GM12878 (cell line): Measurements from ENCODE around the gene GBX1. TPM values are rescaled to one million over a fixed set of nuclear protein-coding genes. Genes with fewer than 3 reads are reported as not detected.

Experiments used
- ATF3 ChIP-seq: IDR thresholded peaks from 2 replicates; pipeline ENCODE4 v1.6.1; 2011; ENCODE audit warnings: low read depth, mild to moderate bottlenecking, low read length, moderate library complexity, borderline replicate concordance; ENCODE audit errors: extremely low read depth
- CREM ChIP-seq: IDR thresholded peaks from 2 replicates; pipeline ENCODE4 v1.6.1; 2014; ENCODE audit warnings: antibody characterized with exemption, low read depth
- EED ChIP-seq: sonication (generic); IDR thresholded peaks from 2 replicates; pipeline ENCODE4 v1.6.1; 2016; ENCODE audit warnings: antibody characterized with exemption, low read depth
- HDAC2 ChIP-seq: fragments of 200-600 bp; sonication (generic); IDR thresholded peaks from 2 replicates; pipeline ENCODE4 v1.6.1; 2017
- IKZF1 ChIP-seq: fragments of 450-650 bp; conservative IDR thresholded peaks from 2 replicates; pipeline ENCODE4 v1.6.1; 2017; ENCODE audit warnings: antibody characterized with exemption, mild to moderate bottlenecking
- KLF5 ChIP-seq: fragments of 450-650 bp; IDR thresholded peaks from 2 replicates; pipeline ENCODE4 v1.6.1; 2014; ENCODE audit warnings: mild to moderate bottlenecking; ENCODE audit not compliant: partially characterized antibody
- NBN ChIP-seq: fragments of 450-650 bp; IDR thresholded peaks from 2 replicates; pipeline ENCODE4 v1.6.1; 2016
- RUNX3 ChIP-seq: IDR thresholded peaks from 2 replicates; pipeline ENCODE4 v1.6.1; 2012; ENCODE audit warnings: low read length, inconsistent platforms
- SMARCA5 ChIP-seq: fragments of 450-650 bp; IDR thresholded peaks from 2 replicates; pipeline ENCODE4 v1.6.1; 2017; ENCODE audit warnings: mild to moderate bottlenecking
- YY1 ChIP-seq: IDR thresholded peaks from 2 replicates; pipeline ENCODE4 v1.6.1; 2011; ENCODE audit warnings: low read depth, mild to moderate bottlenecking, low read length
- ZNF217 ChIP-seq: fragments of 450-650 bp; IDR thresholded peaks from 2 replicates; pipeline ENCODE4 v1.6.1; 2017; ENCODE audit warnings: antibody characterized with exemption, mild to moderate bottlenecking
- ZNF592 ChIP-seq: fragments of 450-650 bp; IDR thresholded peaks from 2 replicates; pipeline ENCODE4 v1.6.1; 2017; ENCODE audit warnings: mild to moderate bottlenecking, moderate library complexity
- ZSCAN29 ChIP-seq: fragments of 450-650 bp; IDR thresholded peaks from 2 replicates; pipeline ENCODE4 v1.6.1; 2017; ENCODE audit warnings: mild to moderate bottlenecking, moderate library complexity
- polyA plus RNA-seq, 11 experiments: library from polyadenylated mRNA; depleted of rRNA in 4 of 11; unstranded in 6 of 11; stranded (reverse) in 5 of 11; fragments of >200 nt; fragmentation: Nextera tagmentation in 4 of 11; fragmentation: Illumina TruSeq in 1 of 11; extraction: Ambion mirVana in 4 of 11; extraction: Trizol in 1 of 11; gene quantifications; 1 replicate in 1 of 11; 2 replicates in 10 of 11; pipeline versions ENCODE4 v1.2.1 to v1.2.3, GENCODE V29; 2011 to 2016; ENCODE audit warnings: inconsistent platforms in 2 of 11, missing spikeins in 2 of 11, low read depth in 1 of 11
- total RNA-seq, 4 experiments: library from RNA; depleted of rRNA in 3 of 4; stranded (reverse); fragments of >200 nt in 3 of 4; fragmentation: Illumina TruSeq in 1 of 4; extraction: Trizol in 1 of 4; gene quantifications; 2 replicates each; pipeline versions ENCODE4 v1.2.1 to v1.2.3, GENCODE V29; 2013 to 2021
- TF ChIP-seq, protein P1 (sequence below): fragments of 450-650 bp; IDR thresholded peaks from 2 replicates; pipeline ENCODE4 v1.6.1; 2017; ENCODE audit warnings: low read depth, mild to moderate bottlenecking, moderate library complexity

The GBX1 gene
- total and polyA plus RNA-seq, 10 of the 15 experiments (the other 5 are each of a cell fraction or from before 2014, with no cell fraction given): not detected

DNA sequence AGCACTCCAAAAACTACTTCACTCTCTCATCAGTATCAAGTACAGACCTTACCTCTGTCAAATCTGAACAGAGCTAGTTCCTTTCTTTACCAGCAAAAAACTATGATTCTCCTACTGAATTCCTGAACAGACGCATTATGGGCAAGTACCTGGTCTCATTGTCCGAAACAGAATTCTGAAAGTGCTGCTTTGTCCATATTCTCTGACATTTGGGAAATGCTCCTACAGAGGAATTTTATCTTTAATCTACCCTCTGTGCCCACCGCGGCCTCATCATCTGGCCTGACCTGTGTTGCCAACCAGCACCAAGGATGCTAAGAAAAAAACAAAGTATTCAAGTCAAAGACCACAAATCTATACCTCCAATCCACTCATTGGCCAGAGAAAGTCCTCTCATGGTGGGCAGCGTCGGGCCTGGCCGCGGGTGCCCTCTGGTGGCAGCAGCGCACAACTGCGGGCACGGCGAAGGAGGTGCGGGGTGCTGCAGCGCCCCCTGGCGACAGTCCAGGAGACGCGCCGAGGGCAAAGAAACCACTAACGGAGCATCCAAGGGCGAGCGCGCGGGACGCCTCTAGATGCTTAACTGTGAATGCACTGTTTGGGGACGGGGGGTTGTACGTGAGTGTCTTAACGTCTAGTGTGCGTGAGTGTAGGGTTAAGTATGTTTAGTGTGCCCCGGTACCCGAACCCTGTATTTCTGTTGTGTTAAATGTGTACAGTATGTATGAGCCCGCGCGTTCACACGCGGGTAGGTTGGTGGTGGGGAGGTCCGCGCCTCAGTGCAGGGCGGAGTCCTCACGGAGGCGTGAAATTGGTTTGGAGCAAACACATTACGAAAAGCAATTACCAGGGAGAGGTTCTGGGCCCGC is 5.0 kb upstream of the GBX1 start (continued):
- TF ChIP-seq ZNF592: peak; percentile 87
- no peak for TF ChIP-seq HDAC2
- TF ChIP-seq, protein P1, sequence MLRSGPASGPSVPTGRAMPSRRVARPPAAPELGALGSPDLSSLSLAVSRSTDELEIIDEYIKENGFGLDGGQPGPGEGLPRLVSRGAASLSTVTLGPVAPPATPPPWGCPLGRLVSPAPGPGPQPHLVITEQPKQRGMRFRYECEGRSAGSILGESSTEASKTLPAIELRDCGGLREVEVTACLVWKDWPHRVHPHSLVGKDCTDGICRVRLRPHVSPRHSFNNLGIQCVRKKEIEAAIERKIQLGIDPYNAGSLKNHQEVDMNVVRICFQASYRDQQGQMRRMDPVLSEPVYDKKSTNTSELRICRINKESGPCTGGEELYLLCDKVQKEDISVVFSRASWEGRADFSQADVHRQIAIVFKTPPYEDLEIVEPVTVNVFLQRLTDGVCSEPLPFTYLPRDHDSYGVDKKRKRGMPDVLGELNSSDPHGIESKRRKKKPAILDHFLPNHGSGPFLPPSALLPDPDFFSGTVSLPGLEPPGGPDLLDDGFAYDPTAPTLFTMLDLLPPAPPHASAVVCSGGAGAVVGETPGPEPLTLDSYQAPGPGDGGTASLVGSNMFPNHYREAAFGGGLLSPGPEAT: no peak
- no peak for TF ChIP-seq ZNF217
- peak; percentile 77 for TF ChIP-seq CREM
- peak; percentile 48 for TF ChIP-seq KLF5
- peak; percentile 80 for TF ChIP-seq RUNX3
- peak; percentile 86; the same call in 1 of the 2 replicates for TF ChIP-seq YY1
- no peak for TF ChIP-seq IKZF1
- TF ChIP-seq SMARCA5: peak; percentile 95
- no peak for TF ChIP-seq EED
- 0 out of 2 replicates have a peak, but pooled peaks have one; percentile 16 for TF ChIP-seq NBN
- TF ChIP-seq ATF3: peak; percentile 41; the same call in 1 of the 2 replicates
- TF ChIP-seq ZSCAN29: no peak
